HL-60 (cell line): ENCODE results near the gene EIPR1.

Experiments used
- DNase-seq, 2 experiments: peaks; one replicate each; pipeline ENCODE4 v3.0.0-alpha.2; 2010 to 2020; ENCODE audit warnings: low read depth in 1 of 2, low spot score in 1 of 2
- H3K27ac ChIP-seq: fragments of 250-450 bp; sonication (Bioruptor Pico); replicated peaks from 2 replicates; pipeline ENCODE4 v1.5.1; 2020; ENCODE audit warnings: mild to moderate bottlenecking, moderate library complexity
- H3K27me3 ChIP-seq: fragments of 250-450 bp; sonication (Bioruptor Pico); 2 replicates; pipeline ENCODE4 v1.5.1; 2021; ENCODE audit warnings: mild to moderate bottlenecking, moderate library complexity; ENCODE audit not compliant: insufficient read depth, poor library complexity, severe bottlenecking
- H3K4me3 ChIP-seq: replicated peaks from 2 replicates; pipeline ENCODE4 v1.5.1; 2011; ENCODE audit warnings: mild to moderate bottlenecking, control low read depth, low read length; ENCODE audit not compliant: insufficient read depth
- CTCF ChIP-seq: IDR thresholded peaks from one replicate; pipeline ENCODE4 v1.5.1; 2011; ENCODE audit warnings: low read length, control low read depth, inconsistent platforms; ENCODE audit not compliant: insufficient read depth
- GABPA ChIP-seq: IDR thresholded peaks from 2 replicates; pipeline ENCODE4 v1.6.1; 2012; ENCODE audit warnings: low read depth
- POLR2AphosphoS5 ChIP-seq: IDR thresholded peaks from 2 replicates; pipeline ENCODE4 v1.6.1; 2012; ENCODE audit warnings: low read depth
- REST ChIP-seq: IDR thresholded peaks from 2 replicates; pipeline ENCODE4 v1.6.1; 2012; ENCODE audit warnings: low read depth; ENCODE audit not compliant: insufficient replicate concordance
- SPI1 ChIP-seq: IDR thresholded peaks from 2 replicates; pipeline ENCODE4 v1.6.1; 2012; ENCODE audit warnings: low read depth, mild to moderate bottlenecking, borderline replicate concordance

Gene EIPR1

GRCh38 chr2:3405876-3406275, 28.3 kb upstream of the EIPR1 start:
- Histone ChIP-seq H3K4me3 (no peak overlapping the region), H3K27ac (no peak overlapping the region), H3K27me3 (no peaks in the 10 kb centered on the region)
- no peak for DNase-seq
- TF ChIP-seq CTCF, result no peak
- no peak for TF ChIP-seq REST
- no peak for TF ChIP-seq GABPA
- TF ChIP-seq SPI1, result no peak
- no peak for TF ChIP-seq POLR2AphosphoS5

- TF ChIP-seq POLR2AphosphoS5, result no peak
- TF ChIP-seq GABPA, result no peak
- no peak for TF ChIP-seq SPI1
- TF ChIP-seq CTCF, result no peak
- TF ChIP-seq REST, result no peak
- no peak overlapping the region for H3K27ac ChIP-seq
- no peak overlapping the region for H3K4me3 ChIP-seq
- no peak for DNase-seq
- no peaks in the 10 kb centered on the region for H3K27me3 ChIP-seq
Measured at GRCh38 chr2:3405307-3405706, 27.7 kb upstream of the EIPR1 start.

- TF ChIP-seq REST (no peak), CTCF (no peak), POLR2AphosphoS5 (no peak), GABPA (no peak), SPI1 (no peak)
- Histone ChIP-seq H3K4me3 (no peak overlapping the region), H3K27me3 (no peaks in the 10 kb centered on the region), H3K27ac (no peak overlapping the region)
- DNase-seq, result no peak
Measured at GRCh38 chr2:3404349-3404894, 26.8 kb upstream of the EIPR1 start.
